Measurements from ENCODE around the gene FBXO17.

FBXO17 gene

GRCh38 chr19:38894968-38895367 is 80.6 kb downstream of the FBXO17 start:
- no peak for DNase-seq (ENCODE audit: extremely low read depth in 1 of 2, low read depth in 1 of 2)

- DNase-seq (ENCODE audit: extremely low read depth in 1 of 2, low read depth in 1 of 2), result no peak
Measured at GRCh38 chr19:38893341-38893771, 82.2 kb downstream of the FBXO17 start.

- no peak for DNase-seq (ENCODE audit: extremely low read depth in 1 of 2, low read depth in 1 of 2)
Measured at GRCh38 chr19:38892841-38893240, 82.7 kb downstream of the FBXO17 start.

- no peak for DNase-seq (ENCODE audit: extremely low read depth in 1 of 2, low read depth in 1 of 2)
Measured at GRCh38 chr19:38891771-38892170, 83.8 kb downstream of the FBXO17 start.
